Neural cell (in vitro differentiated cells): ENCODE results near the gene CASR. TPM values are rescaled to one million over a fixed set of nuclear protein-coding genes. Genes with fewer than 3 reads are reported as not detected.

Source experiments
- H2AFZ ChIP-seq: fragments of 200-600, 300-800 bp; sonication (generic), shearing (Covaris generic); 2 replicates; pipeline ENCODE4 v1.6.0; 2014; ENCODE audit warnings: low read depth, mild to moderate bottlenecking, antibody characterized with exemption, low read length, moderate library complexity
- H3F3A ChIP-seq: fragments of 200-600 bp; shearing (Covaris generic); 2 replicates; pipeline ENCODE4 v1.6.1; 2016; ENCODE audit warnings: mild to moderate bottlenecking, moderate library complexity, mixed read lengths, antibody characterized with exemption, low read length; ENCODE audit not compliant: insufficient read depth, poor library complexity, severe bottlenecking
- H3K27ac ChIP-seq: fragments of 200-600, 300-800 bp; sonication (generic), shearing (Covaris generic); 2 replicates; pipeline ENCODE4 v1.5.1; 2014; ENCODE audit warnings: mild to moderate bottlenecking, low read length, moderate library complexity
- H3K27me3 ChIP-seq: fragments of 300-800, 200-600 bp; sonication (generic), shearing (Covaris generic); 2 replicates; pipeline ENCODE4 v1.6.0; 2014; ENCODE audit warnings: mild to moderate bottlenecking, low read depth, low read length, moderate library complexity; ENCODE audit not compliant: insufficient read depth
- H3K36me3 ChIP-seq: fragments of 300-800, 200-600 bp; sonication (generic), shearing (Covaris generic); 2 replicates; pipeline ENCODE4 v1.5.1; 2014; ENCODE audit warnings: mild to moderate bottlenecking, antibody characterized with exemption, low read length, moderate library complexity; ENCODE audit not compliant: insufficient read depth
- H3K4me2 ChIP-seq: fragments of 300-800, 200-600 bp; sonication (generic), shearing (Covaris generic); 2 replicates; pipeline ENCODE4 v1.6.0; 2014; ENCODE audit warnings: mild to moderate bottlenecking, low read length
- H3K4me3 ChIP-seq: fragments of 300-800, 200-600 bp; sonication (generic), shearing (Covaris generic); 2 replicates; pipeline ENCODE4 v1.5.1; 2014; ENCODE audit warnings: mild to moderate bottlenecking, low read length, moderate library complexity
- H3K79me2 ChIP-seq: fragments of 200-600 bp; shearing (Covaris generic); replicated peaks from 2 replicates; pipeline ENCODE4 v1.6.0; 2014; ENCODE audit warnings: mild to moderate bottlenecking, low read length, moderate library complexity; ENCODE audit not compliant: insufficient read depth
- H3K9ac ChIP-seq: fragments of 300-800, 200-600 bp; sonication (generic), shearing (Covaris generic); 2 replicates; pipeline ENCODE4 v1.6.1; 2016; ENCODE audit warnings: mild to moderate bottlenecking, low read length, mixed read lengths
- H3K9me2 ChIP-seq: fragments of 200-600 bp; shearing (Covaris generic); 2 replicates; pipeline ENCODE4 v1.6.1; 2016; ENCODE audit warnings: mild to moderate bottlenecking, low read length, mixed read lengths; ENCODE audit not compliant: insufficient read depth
- H3K9me3 ChIP-seq: fragments of 200-600, 300-800 bp; sonication (generic), shearing (Covaris generic); 2 replicates; pipeline ENCODE4 v1.6.1; 2016; ENCODE audit warnings: mild to moderate bottlenecking, mixed run types, low read length, moderate library complexity, mixed read lengths
- H4K20me1 ChIP-seq: fragments of 200-600 bp; shearing (Covaris generic); 2 replicates; pipeline ENCODE4 v1.6.1; 2016; ENCODE audit warnings: mild to moderate bottlenecking, mixed run types; ENCODE audit not compliant: insufficient read depth
- CTCF ChIP-seq: fragments of 450-650 bp; IDR thresholded peaks from 2 replicates; pipeline ENCODE4 v1.5.1; 2014; ENCODE audit warnings: antibody characterized with exemption, mild to moderate bottlenecking, moderate library complexity; ENCODE audit not compliant: poor library complexity, severe bottlenecking
- EP300 ChIP-seq: fragments of 450-650 bp; conservative IDR thresholded peaks from 2 replicates; pipeline ENCODE4 v1.6.1; 2014; ENCODE audit warnings: antibody characterized with exemption, mild to moderate bottlenecking, moderate library complexity; ENCODE audit not compliant: poor library complexity, severe bottlenecking
- EZH2 ChIP-seq: fragments of 200-600, 300-800 bp; shearing (Covaris generic), sonication (generic); IDR thresholded peaks from 2 replicates; pipeline ENCODE4 v1.6.1; 2014; ENCODE audit warnings: antibody characterized with exemption, low read length, borderline replicate concordance, mild to moderate bottlenecking; ENCODE audit not compliant: insufficient read depth, poor library complexity, severe bottlenecking
- MXI1 ChIP-seq: fragments of 450-650 bp; conservative IDR thresholded peaks from 2 replicates; pipeline ENCODE4 v1.6.1; 2014; ENCODE audit warnings: antibody characterized with exemption, mild to moderate bottlenecking; ENCODE audit not compliant: poor library complexity, severe bottlenecking
- POLR2AphosphoS5 ChIP-seq: IDR thresholded peaks from 2 replicates; pipeline ENCODE4 v1.6.1; 2012
- RAD21 ChIP-seq: fragments of 450-650 bp; conservative IDR thresholded peaks from 2 replicates; pipeline ENCODE4 v1.6.1; 2014; ENCODE audit warnings: antibody characterized with exemption, mild to moderate bottlenecking, moderate library complexity
- REST ChIP-seq: IDR thresholded peaks from 2 replicates; pipeline ENCODE4 v1.6.1; 2012; ENCODE audit warnings: borderline replicate concordance
- SMC3 ChIP-seq: fragments of 450-650 bp; conservative IDR thresholded peaks from 2 replicates; pipeline ENCODE4 v1.6.1; 2014; ENCODE audit warnings: antibody characterized with exemption, mild to moderate bottlenecking, moderate library complexity; ENCODE audit not compliant: poor library complexity
- TAF1 ChIP-seq: IDR thresholded peaks from 2 replicates; pipeline ENCODE4 v1.6.1; 2012; ENCODE audit warnings: low read depth
- polyA plus RNA-seq: library from polyadenylated mRNA; depleted of rRNA; stranded (reverse); fragments of >200 nt; gene quantifications from 2 replicates; pipeline ENCODE4 v1.2.3, GENCODE V29; 2014

CASR gene
- polyA plus RNA-seq, 1 donor from 2014 or later, result not detected

- TF ChIP-seq MXI1 (no peak), TAF1 (no peak), RAD21 (no peak), EP300 (no peak), CTCF (no peak), REST (no peak), EZH2 (no peak), SMC3 (no peak), POLR2AphosphoS5 (no peak)
- Histone ChIP-seq H3K9ac (no peak overlapping the region), H3F3A (no peaks in the 10 kb centered on the region), H3K27me3 (no peaks in the 10 kb centered on the region), H3K4me2 (no peak overlapping the region), H3K9me2 (no peaks in the 10 kb centered on the region), H4K20me1 (no peaks in the 10 kb centered on the region), H3K27ac (no peak overlapping the region), H2AFZ (no peak overlapping the region), H3K4me3 (no peak overlapping the region), H3K79me2 (no peaks in the 10 kb centered on the region), H3K36me3 (no peaks in the 10 kb centered on the region), H3K9me3 (no peaks in the 10 kb centered on the region)
Measured at GRCh38 chr3:122271246-122271898, 87.9 kb downstream of the CASR start.

- no peak overlapping the region for H3K4me2 ChIP-seq
- TF ChIP-seq POLR2AphosphoS5 (no peak), RAD21 (no peak), EZH2 (no peak), EP300 (no peak), REST (no peak), MXI1 (no peak), SMC3 (no peak), TAF1 (no peak), CTCF (no peak)
- H3K4me3 ChIP-seq, result no peak overlapping the region
- H4K20me1 ChIP-seq, result no peaks in the 10 kb centered on the region
- no peaks in the 10 kb centered on the region for H3F3A ChIP-seq
- no peaks in the 10 kb centered on the region for H3K36me3 ChIP-seq
- no peaks in the 10 kb centered on the region for H3K9me2 ChIP-seq
- H3K9me3 ChIP-seq, result no peaks in the 10 kb centered on the region
- H3K27me3 ChIP-seq, result no peaks in the 10 kb centered on the region
- no peak overlapping the region for H3K9ac ChIP-seq
- H3K79me2 ChIP-seq, result no peaks in the 10 kb centered on the region
- H2AFZ ChIP-seq, result no peak overlapping the region
- H3K27ac ChIP-seq, result no peak overlapping the region
Measured at GRCh38 chr3:122272879-122273278, 89.4 kb downstream of the CASR start.
